ENCODE data around the gene ZNF514.
"Not testable (repeated sequence)": the region's sequence is repeated elsewhere in the genome, so short reads cannot be mapped to it uniquely, and the experiment has no call there.

ZNF514 gene

GRCh38 chr2:95138702-95139101, 20.9 kb downstream of the ZNF514 start:
- in situ Hi-C loops (cut with MboI; ENCODE audit: low sequenced_read_pairs) = no loop called here

- in situ Hi-C loops (cut with MboI; ENCODE audit: low sequenced_read_pairs) = no loop called here
Observed at GRCh38 chr2:95122197-95122551, 37.5 kb downstream of the ZNF514 start.

GRCh38 chr2:95121407-95122196, 38.0 kb downstream of the ZNF514 start, which contains the start of gene MRPS5:
MRPS5 (minus strand) TSS chr2:95121808; CDS start chr2:95121791, 17 bp downstream.
- in situ Hi-C loops (cut with MboI; ENCODE audit: low sequenced_read_pairs) = no loop called here

GRCh38 chr2:95121093-95121406, 38.6 kb downstream of the ZNF514 start:
- in situ Hi-C loops (cut with MboI; ENCODE audit: low sequenced_read_pairs) = no loop called here

GRCh38 chr2:95115418-95115817, 44.2 kb downstream of the ZNF514 start:
- in situ Hi-C loops (cut with MboI; ENCODE audit: low sequenced_read_pairs) = no loop called here

- in situ Hi-C loops (cut with MboI; ENCODE audit: low sequenced_read_pairs) = no loop called here
Observed at GRCh38 chr2:95113464-95113863, 46.2 kb downstream of the ZNF514 start.

- in situ Hi-C loops (cut with MboI; ENCODE audit: low sequenced_read_pairs) = no loop called here
Observed at GRCh38 chr2:95110395-95110794, 49.3 kb downstream of the ZNF514 start.

- in situ Hi-C loops (cut with MboI; ENCODE audit: low sequenced_read_pairs) = no loop called here
Observed at GRCh38 chr2:95109260-95109659, 50.4 kb downstream of the ZNF514 start.

GRCh38 chr2:95106081-95106480, 53.6 kb downstream of the ZNF514 start:
- in situ Hi-C loops (cut with MboI; ENCODE audit: low sequenced_read_pairs) = no loop called here

- in situ Hi-C loops (cut with MboI; ENCODE audit: low sequenced_read_pairs) = no loop called here
Observed at GRCh38 chr2:95104606-95105005, 55.0 kb downstream of the ZNF514 start.

GRCh38 chr2:95099910-95100309, 59.7 kb downstream of the ZNF514 start:
- in situ Hi-C loops (cut with MboI; ENCODE audit: low sequenced_read_pairs) = no loop called here

GRCh38 chr2:95098273-95098672, 61.4 kb downstream of the ZNF514 start:
- in situ Hi-C loops (cut with MboI; ENCODE audit: low sequenced_read_pairs) = not testable (repeated sequence)
